Testis (tissue), 3 donors: ENCODE data around the gene STK35. TPM values are rescaled to one million over a fixed set of nuclear protein-coding genes. Genes with fewer than 3 reads are reported as not detected.

Experiments used
- DNase-seq: peaks from one replicate; pipeline ENCODE4 v3.0.0-alpha.2; 2019
- H3K27ac ChIP-seq, 2 donors: fragments of 200-600 bp; sonication (generic); one replicate each; pipeline ENCODE4 v1.5.1; 2019
- H3K27me3 ChIP-seq: fragments of 200-600 bp; sonication (generic); one replicate; pipeline ENCODE4 v1.5.1; 2019
- H3K36me3 ChIP-seq: fragments of 200-600 bp; sonication (generic); one replicate; pipeline ENCODE4 v1.5.1; 2017; ENCODE audit warnings: low read depth; ENCODE audit errors: missing control alignments
- H3K4me1 ChIP-seq: fragments of 200-600 bp; sonication (generic); one replicate; pipeline ENCODE4 v1.5.1; 2019
- H3K4me3 ChIP-seq, 2 donors: fragments of 200-600 bp; sonication (generic); one replicate each; pipeline ENCODE4 v1.5.1; 2017 to 2019
- H3K9me3 ChIP-seq: fragments of 200-600 bp; sonication (generic); one replicate; pipeline ENCODE4 v1.5.1; 2017
- POLR2A ChIP-seq: fragments of 450-650 bp; IDR thresholded peaks from one replicate; pipeline ENCODE4 v1.6.1; 2017; ENCODE audit warnings: antibody characterized with exemption, mild to moderate bottlenecking, moderate library complexity
- WGBS, 2 donors: methylation state at CpG; one replicate each; pipeline ENCODE4 v1.1.5; 2018; 5-methylcytosine and 5-hydroxymethylcytosine counted together
- intact Hi-C: fragments of 100-400 bp; cut with DNase I; formaldehyde crosslinking; loops from one replicate; pipeline ENCODE4 v1.15.1; 2023; ENCODE audit warnings: low total_unique reads
- polyA plus RNA-seq: library from polyadenylated mRNA; stranded (reverse); fragments of 350-450 nt; fragmentation: Illumina TruSeq; extraction: RNeasy Lipid Tissue Mini Kit (QIAGEN cat#74804); gene quantifications from one replicate; pipeline ENCODE4 v1.2.3, GENCODE V29; 2014; ENCODE audit warnings: low read depth, low replicate concordance; ENCODE audit not compliant: insufficient read depth
- total RNA-seq, 2 donors: library from RNA; depleted of rRNA; stranded (reverse); fragments of >200 nt; gene quantifications; one replicate each; pipeline ENCODE4 v1.2.3, GENCODE V29; 2016
- TF ChIP-seq, protein P1 (sequence below), 3 experiments: fragments of 450-650 bp in 2 of 3; fragments of 200-600 bp in 1 of 3; sonication (generic) in 1 of 3; IDR thresholded peaks; one replicate each; pipeline ENCODE4 v1.5.1; 2016 to 2019; ENCODE audit warnings: antibody characterized with exemption in 3 of 3, mild to moderate bottlenecking in 2 of 3, moderate library complexity in 1 of 3

STK35 gene
- total and polyA plus RNA-seq, 3 donors from 2014 or later: 46.3 to 82.8 (median 73.0) TPM

DNA sequence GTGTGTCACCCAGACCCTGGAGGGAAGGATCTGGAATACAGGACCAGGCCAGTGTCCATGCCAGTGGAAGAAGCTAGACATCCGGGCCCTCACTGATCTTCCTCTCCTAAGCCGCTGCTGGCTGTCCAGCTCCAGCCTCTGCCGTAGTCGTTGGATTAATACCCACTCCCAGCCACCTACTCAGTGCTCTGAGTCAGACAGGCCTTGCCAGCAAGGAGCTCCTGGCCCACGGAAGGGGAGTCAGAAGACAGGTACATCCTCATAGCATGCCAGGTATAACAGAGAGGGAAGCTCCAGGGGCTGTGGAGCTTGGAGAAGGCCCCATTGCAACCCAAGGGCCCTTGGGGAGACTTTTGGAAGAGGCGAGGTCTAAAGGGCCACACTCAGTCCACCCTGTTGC lies 49.0 kb downstream of the STK35 start:
- no peak for DNase-seq
- 92 to 95% methylated on average over 6 of the region's 6 CpGs for WGBS, 2 donors
- no peak for TF ChIP-seq POLR2A
- TF ChIP-seq, protein P1, sequence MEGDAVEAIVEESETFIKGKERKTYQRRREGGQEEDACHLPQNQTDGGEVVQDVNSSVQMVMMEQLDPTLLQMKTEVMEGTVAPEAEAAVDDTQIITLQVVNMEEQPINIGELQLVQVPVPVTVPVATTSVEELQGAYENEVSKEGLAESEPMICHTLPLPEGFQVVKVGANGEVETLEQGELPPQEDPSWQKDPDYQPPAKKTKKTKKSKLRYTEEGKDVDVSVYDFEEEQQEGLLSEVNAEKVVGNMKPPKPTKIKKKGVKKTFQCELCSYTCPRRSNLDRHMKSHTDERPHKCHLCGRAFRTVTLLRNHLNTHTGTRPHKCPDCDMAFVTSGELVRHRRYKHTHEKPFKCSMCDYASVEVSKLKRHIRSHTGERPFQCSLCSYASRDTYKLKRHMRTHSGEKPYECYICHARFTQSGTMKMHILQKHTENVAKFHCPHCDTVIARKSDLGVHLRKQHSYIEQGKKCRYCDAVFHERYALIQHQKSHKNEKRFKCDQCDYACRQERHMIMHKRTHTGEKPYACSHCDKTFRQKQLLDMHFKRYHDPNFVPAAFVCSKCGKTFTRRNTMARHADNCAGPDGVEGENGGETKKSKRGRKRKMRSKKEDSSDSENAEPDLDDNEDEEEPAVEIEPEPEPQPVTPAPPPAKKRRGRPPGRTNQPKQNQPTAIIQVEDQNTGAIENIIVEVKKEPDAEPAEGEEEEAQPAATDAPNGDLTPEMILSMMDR (IDR thresholded peaks at IDR 0.05): no peak
- H3K4me3 ChIP-seq: no peak overlapping the region
- no peaks in the 10 kb centered on the region for H3K9me3 ChIP-seq
- no peaks in the 10 kb centered on the region for H3K4me1 ChIP-seq
- intact Hi-C loops: no loop called here
- no peaks in the 10 kb centered on the region for H3K36me3 ChIP-seq
- H3K27ac ChIP-seq: no peak overlapping the region
- H3K27me3 ChIP-seq: no peaks in the 10 kb centered on the region

DNA sequence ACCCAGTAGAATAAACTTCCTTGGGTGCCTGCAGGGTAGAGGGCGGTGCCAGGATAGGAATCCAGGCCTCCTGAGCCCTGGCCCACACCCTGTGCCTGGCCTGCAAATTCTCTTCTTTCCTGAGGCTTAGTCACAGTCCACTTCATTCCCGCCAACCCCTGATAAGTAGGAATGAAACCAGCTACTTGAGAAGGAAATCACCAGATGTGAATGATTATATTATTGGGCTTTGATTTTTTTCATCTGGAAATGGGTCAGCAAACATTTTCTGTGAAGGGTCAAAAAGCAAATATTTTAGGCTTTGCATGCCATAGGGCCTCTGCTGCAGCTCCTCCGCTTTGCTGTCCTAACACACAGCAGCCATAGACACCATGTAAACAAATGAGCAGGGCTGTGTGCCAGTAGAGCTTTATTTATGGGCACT lies 50.2 kb downstream of the STK35 start:
- no peak for DNase-seq
- TF ChIP-seq, protein P1 (IDR thresholded peaks at IDR 0.05): no peak
- TF ChIP-seq POLR2A: no peak
- Histone ChIP-seq H3K27ac (no peak overlapping the region), H3K36me3 (no peaks in the 10 kb centered on the region), H3K4me3 (no peak overlapping the region), H3K9me3 (no peaks in the 10 kb centered on the region), H3K27me3 (no peaks in the 10 kb centered on the region), H3K4me1 (no peaks in the 10 kb centered on the region)
- 86% methylated on average over 3 of the region's 3 CpGs for WGBS, 2 donors
- intact Hi-C loops: no loop called here

DNA sequence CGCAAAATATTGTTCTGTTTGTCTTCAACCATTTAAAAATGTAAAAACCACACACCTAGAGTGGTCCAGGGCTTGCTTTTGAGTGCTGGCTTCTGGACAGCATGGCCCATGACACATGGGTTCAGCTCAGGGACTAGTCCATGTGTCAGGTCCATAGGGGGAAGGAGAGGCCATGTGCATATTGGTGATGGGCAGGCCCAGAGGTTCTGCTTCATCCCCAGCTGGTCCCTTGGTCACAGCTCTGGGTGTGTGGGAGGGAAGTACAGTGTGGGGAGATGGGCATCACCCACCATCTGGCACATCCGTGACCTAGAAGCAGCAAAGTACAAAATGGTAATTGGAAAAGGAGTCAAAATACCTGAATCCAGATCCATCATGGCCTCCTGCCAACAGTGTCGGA lies 50.7 kb downstream of the STK35 start:
- no peak overlapping the region for H3K27ac ChIP-seq
- no peak for TF ChIP-seq POLR2A
- TF ChIP-seq, protein P1 (IDR thresholded peaks at IDR 0.05): no peak

DNA sequence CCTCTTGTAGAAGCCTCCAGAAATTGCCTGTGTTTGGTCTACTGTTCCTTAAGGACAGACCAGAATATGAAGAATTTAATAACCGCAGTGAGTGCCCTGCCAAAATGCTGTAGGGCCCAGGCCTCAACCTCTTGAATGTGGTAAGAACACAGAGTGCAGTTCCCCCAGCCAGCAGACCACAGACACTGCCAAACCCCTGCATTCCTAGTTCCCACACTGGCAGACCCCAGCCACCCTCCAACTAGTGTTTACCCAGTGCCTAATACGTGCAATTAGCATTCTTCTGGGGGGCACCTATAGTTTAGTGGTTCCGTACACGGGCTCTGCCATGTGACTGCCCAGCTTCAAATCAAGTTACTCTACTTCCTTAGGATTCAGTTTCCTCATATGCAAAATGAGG lies 51.7 kb downstream of the STK35 start:
- H3K9me3 ChIP-seq: no peaks in the 10 kb centered on the region
- H3K27me3 ChIP-seq: no peaks in the 10 kb centered on the region
- H3K27ac ChIP-seq: no peak overlapping the region
- TF ChIP-seq POLR2A: no peak
- TF ChIP-seq, protein P1 (IDR thresholded peaks at IDR 0.05): no peak
- no peaks in the 10 kb centered on the region for H3K4me1 ChIP-seq
- intact Hi-C loops: no loop called here
- H3K36me3 ChIP-seq: no peaks in the 10 kb centered on the region
- DNase-seq: no peak
- 75 to 79% methylated on average over 4 of the region's 4 CpGs for WGBS, 2 donors
- no peak overlapping the region for H3K4me3 ChIP-seq

More for the DNA sequence above, 50.7 kb downstream of the STK35 start:
- H3K36me3 ChIP-seq: no peaks in the 10 kb centered on the region
- no peaks in the 10 kb centered on the region for H3K27me3 ChIP-seq
- DNase-seq: no peak
- intact Hi-C loops: no loop called here
- no peak overlapping the region for H3K4me3 ChIP-seq
- H3K9me3 ChIP-seq: no peaks in the 10 kb centered on the region
- no peaks in the 10 kb centered on the region for H3K4me1 ChIP-seq
- WGBS, 2 donors: 50 to 81% methylated on average over 3 of the region's 3 CpGs

DNA sequence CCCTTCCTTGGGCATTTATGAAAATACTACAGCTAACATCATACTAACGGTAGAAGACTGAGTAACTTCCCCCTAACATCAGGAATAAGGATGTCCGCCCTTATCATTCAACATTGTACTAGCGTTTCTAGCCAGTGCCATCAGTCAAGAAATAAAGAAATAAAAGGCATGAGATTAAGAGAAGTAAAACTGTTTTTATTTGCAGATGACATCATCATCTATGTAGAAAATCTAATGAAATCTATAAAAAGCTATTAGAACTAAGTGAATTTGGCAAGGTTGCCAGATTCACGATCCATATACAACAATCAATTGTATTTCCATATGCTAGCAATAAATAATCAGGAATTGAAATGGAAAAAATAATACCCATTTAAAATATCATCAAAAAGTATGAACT lies 54.6 kb downstream of the STK35 start:
- H3K4me1 ChIP-seq: no peaks in the 10 kb centered on the region
- no peak overlapping the region for H3K4me3 ChIP-seq
- TF ChIP-seq, protein P1 (IDR thresholded peaks at IDR 0.05): no peak
- no peak for TF ChIP-seq POLR2A
- H3K36me3 ChIP-seq: no peaks in the 10 kb centered on the region
- no peaks in the 10 kb centered on the region for H3K27me3 ChIP-seq
- WGBS, 2 donors: 92 to 95% methylated on average over 4 of the region's 4 CpGs
- H3K27ac ChIP-seq: no peak overlapping the region
- intact Hi-C loops: no loop called here
- DNase-seq: no peak
- no peaks in the 10 kb centered on the region for H3K9me3 ChIP-seq
